WTC11 (cell line): ENCODE measurements around the gene KCNA5.

Source experiments
- ATF1 ChIP-seq: sonication (generic); formaldehyde crosslinking; IDR thresholded peaks from 2 replicates; pipeline ENCODE4 v1.8.1; 2023; ENCODE audit warnings: mild to moderate bottlenecking, moderate library complexity, missing genetic modification reagents
- FOXJ3 ChIP-seq: sonication (generic); formaldehyde crosslinking; IDR thresholded peaks from 2 replicates; pipeline ENCODE4 v1.9.0; 2021; ENCODE audit warnings: missing genetic modification reagents, mild to moderate bottlenecking, borderline replicate concordance
- NR2C2 ChIP-seq: sonication (generic); formaldehyde crosslinking; IDR thresholded peaks from 2 replicates; pipeline ENCODE4 v1.8.0; 2022; ENCODE audit warnings: mild to moderate bottlenecking, missing genetic modification reagents
- TEAD4 ChIP-seq: sonication (generic); formaldehyde crosslinking; IDR thresholded peaks from 2 replicates; pipeline ENCODE4 v1.8.0; 2022; ENCODE audit warnings: mild to moderate bottlenecking, missing genetic modification reagents
- ZNF317 ChIP-seq: sonication (generic); formaldehyde crosslinking; IDR thresholded peaks from 2 replicates; pipeline ENCODE4 v1.8.1; 2023; ENCODE audit warnings: low read depth, mild to moderate bottlenecking, moderate library complexity, missing genetic modification reagents, borderline replicate concordance
- TF ChIP-seq, protein P1 (sequence below): sonication (generic); formaldehyde crosslinking; IDR thresholded peaks from 2 replicates; pipeline ENCODE4 v1.8.1; 2023; ENCODE audit warnings: mild to moderate bottlenecking, moderate library complexity, missing genetic modification reagents
- TF ChIP-seq, protein P2 (sequence below): fragments of 200-600 bp; IDR thresholded peaks from 2 replicates; pipeline ENCODE4 v1.8.0; 2022; ENCODE audit warnings: antibody characterized with exemption

DNA sequence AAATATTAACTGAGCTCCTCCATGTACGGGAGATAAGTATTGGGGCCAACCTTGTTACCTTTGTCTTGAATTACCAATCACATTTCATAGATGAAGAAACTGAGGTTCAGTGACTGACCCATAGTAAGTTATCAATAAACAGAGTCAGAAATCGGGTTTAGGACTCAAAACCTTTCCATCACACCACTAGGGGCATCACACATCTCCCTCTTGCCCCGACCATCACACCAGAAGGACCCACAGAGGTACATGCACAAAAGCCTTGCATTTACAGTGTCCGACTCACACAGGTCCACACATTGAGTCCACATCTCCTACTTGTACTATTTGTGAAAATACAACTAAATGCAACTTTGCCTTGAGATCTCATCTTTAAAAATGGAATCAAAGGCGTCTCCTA is 29.4 kb downstream of the KCNA5 start:
- TF ChIP-seq, protein P1, sequence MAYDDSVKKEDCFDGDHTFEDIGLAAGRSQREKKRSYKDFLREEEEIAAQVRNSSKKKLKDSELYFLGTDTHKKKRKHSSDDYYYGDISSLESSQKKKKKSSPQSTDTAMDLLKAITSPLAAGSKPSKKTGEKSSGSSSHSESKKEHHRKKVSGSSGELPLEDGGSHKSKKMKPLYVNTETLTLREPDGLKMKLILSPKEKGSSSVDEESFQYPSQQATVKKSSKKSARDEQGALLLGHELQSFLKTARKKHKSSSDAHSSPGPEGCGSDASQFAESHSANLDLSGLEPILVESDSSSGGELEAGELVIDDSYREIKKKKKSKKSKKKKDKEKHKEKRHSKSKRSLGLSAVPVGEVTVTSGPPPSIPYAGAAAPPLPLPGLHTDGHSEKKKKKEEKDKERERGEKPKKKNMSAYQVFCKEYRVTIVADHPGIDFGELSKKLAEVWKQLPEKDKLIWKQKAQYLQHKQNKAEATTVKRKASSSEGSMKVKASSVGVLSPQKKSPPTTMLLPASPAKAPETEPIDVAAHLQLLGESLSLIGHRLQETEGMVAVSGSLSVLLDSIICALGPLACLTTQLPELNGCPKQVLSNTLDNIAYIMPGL = no peak
- TF ChIP-seq FOXJ3 (CRISPR knock-in tag) = no peak
- TF ChIP-seq ATF1 (CRISPR knock-in tag) = no peak
- TF ChIP-seq, protein P2, sequence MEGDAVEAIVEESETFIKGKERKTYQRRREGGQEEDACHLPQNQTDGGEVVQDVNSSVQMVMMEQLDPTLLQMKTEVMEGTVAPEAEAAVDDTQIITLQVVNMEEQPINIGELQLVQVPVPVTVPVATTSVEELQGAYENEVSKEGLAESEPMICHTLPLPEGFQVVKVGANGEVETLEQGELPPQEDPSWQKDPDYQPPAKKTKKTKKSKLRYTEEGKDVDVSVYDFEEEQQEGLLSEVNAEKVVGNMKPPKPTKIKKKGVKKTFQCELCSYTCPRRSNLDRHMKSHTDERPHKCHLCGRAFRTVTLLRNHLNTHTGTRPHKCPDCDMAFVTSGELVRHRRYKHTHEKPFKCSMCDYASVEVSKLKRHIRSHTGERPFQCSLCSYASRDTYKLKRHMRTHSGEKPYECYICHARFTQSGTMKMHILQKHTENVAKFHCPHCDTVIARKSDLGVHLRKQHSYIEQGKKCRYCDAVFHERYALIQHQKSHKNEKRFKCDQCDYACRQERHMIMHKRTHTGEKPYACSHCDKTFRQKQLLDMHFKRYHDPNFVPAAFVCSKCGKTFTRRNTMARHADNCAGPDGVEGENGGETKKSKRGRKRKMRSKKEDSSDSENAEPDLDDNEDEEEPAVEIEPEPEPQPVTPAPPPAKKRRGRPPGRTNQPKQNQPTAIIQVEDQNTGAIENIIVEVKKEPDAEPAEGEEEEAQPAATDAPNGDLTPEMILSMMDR = no peak
- no peak for TF ChIP-seq NR2C2 (CRISPR knock-in tag)
- no peak for TF ChIP-seq ZNF317
- no peak for TF ChIP-seq TEAD4 (CRISPR knock-in tag)
